HL-60 (cell line): ENCODE measurements around the gene MYH14.

Source experiments
- CTCF ChIP-seq: IDR thresholded peaks from one replicate; pipeline ENCODE4 v1.5.1; 2011; ENCODE audit warnings: low read length, control low read depth, inconsistent platforms; ENCODE audit not compliant: insufficient read depth
- GABPA ChIP-seq: IDR thresholded peaks from 2 replicates; pipeline ENCODE4 v1.6.1; 2012; ENCODE audit warnings: low read depth
- POLR2AphosphoS5 ChIP-seq: IDR thresholded peaks from 2 replicates; pipeline ENCODE4 v1.6.1; 2012; ENCODE audit warnings: low read depth
- SPI1 ChIP-seq: IDR thresholded peaks from 2 replicates; pipeline ENCODE4 v1.6.1; 2012; ENCODE audit warnings: low read depth, mild to moderate bottlenecking, borderline replicate concordance

- TF ChIP-seq CTCF = no peak
- TF ChIP-seq POLR2AphosphoS5 = no peak
- TF ChIP-seq SPI1 = no peak
- TF ChIP-seq GABPA = no peak
Measured at GRCh38 chr19:50269653-50270052, 66.2 kb downstream of the MYH14 start.
